Motor neuron (in vitro differentiated cells): Measurements from ENCODE around the gene TMPRSS5. TPM values are rescaled to one million over a fixed set of nuclear protein-coding genes. Genes with fewer than 3 reads are reported as not detected.

Experiments
- ATAC-seq, 8 experiments: fragments of 200-7000 bp; cut with Tn5 transposase; replicated peaks in 6 of 8; 2 replicates each; pipeline ENCODE4 v1.8.0; 2021; ENCODE audit warnings: mild to moderate bottlenecking in 8 of 8, moderate library complexity in 8 of 8
- H3K27ac ChIP-seq, 2 donors: fragments of 250-450 bp; sonication (Bioruptor Pico); 2 replicates each; pipeline ENCODE4 v1.9.0; 2021; ENCODE audit warnings: antibody characterized with exemption in 2 of 2, mild to moderate bottlenecking in 2 of 2, moderate library complexity in 1 of 2
- H3K4me1 ChIP-seq, 2 donors: fragments of 250-450 bp; sonication (Bioruptor Pico); replicated peaks in 1 of 2; 2 replicates each; pipeline ENCODE4 v1.6.1; 2021; ENCODE audit warnings: antibody characterized with exemption in 2 of 2, mild to moderate bottlenecking in 2 of 2, moderate library complexity in 1 of 2
- H3K4me3 ChIP-seq, 5 donors: fragments of 250-450 bp; sonication (Bioruptor Pico); 2 replicates each; pipeline ENCODE4 v1.9.0; 2021; ENCODE audit warnings: antibody characterized with exemption in 5 of 5, mild to moderate bottlenecking in 5 of 5, moderate library complexity in 4 of 5
- WGBS, 10 experiments: fragments of 450-650 bp; shearing (Covaris generic); methylation state at CpG; one replicate each; pipeline ENCODE4 v1.0.0; 2022; 5-methylcytosine and 5-hydroxymethylcytosine counted together
- in situ Hi-C, 9 experiments: fragments of 400-800 bp; cut with MboI; loops; one replicate each; pipeline ENCODE4 v1.15.0; 2021; ENCODE audit warnings: low sequenced_read_pairs in 9 of 9, low pct_unique_long_range_greater_than_20kb in 2 of 9; ENCODE audit not compliant: unreplicated experiment in 9 of 9
- total RNA-seq, 8 experiments: library from RNA; unstranded; fragments of 300-600 nt; gene quantifications; 2 replicates each; pipeline versions ENCODE4 v1.2.3 to v1.2.4, GENCODE V29; 2022

The TMPRSS5 gene
- total RNA-seq, 8 experiments from 2014 or later, result 0.36 to 6.2 (median 1.7) TPM

DNA sequence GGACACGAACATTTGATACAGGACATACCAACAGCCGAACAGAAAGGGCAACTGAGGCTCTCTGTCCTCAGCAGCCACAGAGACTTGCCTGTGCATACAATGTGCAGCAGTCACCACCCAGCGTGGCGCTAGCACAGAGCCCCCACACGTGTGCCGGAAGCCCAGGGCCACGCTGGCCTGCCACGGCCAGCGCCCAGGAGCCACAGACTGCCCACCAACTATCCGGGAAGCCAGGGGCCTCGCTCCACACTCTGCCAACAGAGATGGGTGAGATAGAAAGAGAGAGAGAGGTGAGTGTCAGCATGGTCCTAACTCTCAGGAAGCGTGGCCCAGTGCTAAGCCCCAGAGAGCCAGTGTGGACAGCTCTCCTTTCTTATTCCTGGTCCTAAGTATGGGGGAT lies 11.7 kb downstream of the TMPRSS5 start:
- ATAC-seq, result no peak
- WGBS, 10 experiments, result 83 to 100% (median 100%) methylated on average over 1 to 4 of the region's 12 CpGs; no CpG with 5 or more reads in 6 of the 10 experiments
- H3K4me1 ChIP-seq, result no peaks in the 10 kb centered on the region
- in situ Hi-C loops, result no loop called here
- no peak overlapping the region for H3K27ac ChIP-seq
- no peak overlapping the region for H3K4me3 ChIP-seq

DNA sequence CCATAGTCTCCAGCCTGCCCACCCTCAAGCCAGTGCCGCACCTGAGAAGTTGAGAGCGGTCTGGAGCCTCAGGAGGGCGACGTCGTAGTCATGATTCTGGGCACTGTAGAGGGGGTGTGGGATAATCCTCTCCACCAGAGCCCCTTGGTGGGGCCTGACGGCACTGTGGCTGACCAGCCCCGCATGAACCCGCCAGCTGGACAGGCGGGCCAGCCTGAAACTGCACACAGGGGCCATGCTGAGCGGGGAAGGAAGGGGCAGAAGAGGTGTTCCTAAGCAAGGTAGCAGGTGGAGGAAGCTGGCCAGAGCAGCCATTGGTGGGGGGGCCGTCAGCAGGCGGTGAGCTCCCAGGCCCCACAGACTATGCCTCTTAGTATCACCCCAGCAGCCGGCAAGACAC lies 13.1 kb downstream of the TMPRSS5 start:
- in situ Hi-C loops, result no loop called here
- Histone ChIP-seq H3K4me3 (no peak overlapping the region), H3K27ac (no peak overlapping the region), H3K4me1 (no peaks in the 10 kb centered on the region)
- WGBS, 10 experiments, result 80 to 100% (median 89%) methylated on average over 1 to 4 of the region's 13 CpGs; no CpG with 5 or more reads in 5 of the 10 experiments
- ATAC-seq, result no peak

DNA sequence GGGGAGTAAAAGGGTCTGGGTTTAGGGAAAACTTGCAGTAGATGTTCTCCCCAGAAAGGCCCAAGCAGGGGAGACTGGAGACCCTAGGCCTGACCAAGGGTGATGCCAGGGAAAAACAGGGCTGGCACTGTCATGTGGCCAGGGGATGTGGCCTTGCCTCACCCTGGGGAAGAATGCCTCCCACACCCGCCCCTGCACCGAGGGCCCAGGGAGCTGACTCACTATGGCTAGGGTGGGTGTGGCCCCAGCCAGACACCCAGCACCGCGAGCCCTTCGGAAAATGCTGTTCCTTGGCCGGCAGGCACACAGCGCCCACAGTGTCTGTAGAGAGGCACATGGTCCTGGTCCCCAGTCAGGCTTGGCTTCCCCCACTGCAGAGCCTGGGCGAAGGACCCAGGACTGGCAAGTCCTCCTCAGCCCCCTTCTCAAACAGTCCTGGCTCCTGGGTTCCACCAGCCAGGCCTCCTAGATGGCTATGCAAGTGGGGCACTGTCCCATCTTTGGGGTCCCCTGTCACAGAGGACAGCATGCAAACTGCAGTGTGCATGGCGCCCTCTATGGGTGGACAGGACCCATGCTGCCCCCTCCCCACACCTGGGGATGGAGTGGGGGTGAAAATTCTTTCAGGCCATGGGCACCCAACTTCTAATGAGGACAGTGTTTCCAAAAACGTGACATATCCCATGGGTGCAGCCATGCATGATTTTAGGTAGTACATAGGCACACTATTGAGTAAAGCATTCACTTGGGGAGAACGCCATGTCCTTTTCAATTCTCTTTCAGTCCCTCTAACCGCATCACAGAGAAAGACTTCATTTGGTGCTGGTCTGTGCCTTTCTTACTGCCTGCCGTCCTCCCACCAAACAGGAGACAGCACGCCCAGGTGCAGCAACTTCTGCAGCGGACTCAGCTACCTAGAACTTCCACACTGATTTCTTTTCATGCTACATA lies 15.2 kb downstream of the TMPRSS5 start:
- no peak overlapping the region for H3K27ac ChIP-seq
- peak; percentile 29 to 99 (median 52) for ATAC-seq
- H3K4me3 ChIP-seq, result no peak overlapping the region
- no peaks in the 10 kb centered on the region for H3K4me1 ChIP-seq
- WGBS, 10 experiments, result 20 to 94% (median 83%) methylated on average over 1 to 10 of the region's 15 CpGs; no CpG with 5 or more reads in 2 of the 10 experiments
- in situ Hi-C loops, result no loop called here

GRCh38 chr11:113689768-113690618 lies 16.1 kb downstream of the TMPRSS5 start:
- in situ Hi-C loops, result no loop called here
- peak in 2 of 8 experiments; percentile 13 to 17 for ATAC-seq
- H3K27ac ChIP-seq, result no peak overlapping the region
- no peaks in the 10 kb centered on the region for H3K4me1 ChIP-seq
- H3K4me3 ChIP-seq, result no peak overlapping the region
- WGBS, 10 experiments, result 80 to 87% (median 86%) methylated on average over 1 to 4 of the region's 19 CpGs; no CpG with 5 or more reads in 7 of the 10 experiments

DNA sequence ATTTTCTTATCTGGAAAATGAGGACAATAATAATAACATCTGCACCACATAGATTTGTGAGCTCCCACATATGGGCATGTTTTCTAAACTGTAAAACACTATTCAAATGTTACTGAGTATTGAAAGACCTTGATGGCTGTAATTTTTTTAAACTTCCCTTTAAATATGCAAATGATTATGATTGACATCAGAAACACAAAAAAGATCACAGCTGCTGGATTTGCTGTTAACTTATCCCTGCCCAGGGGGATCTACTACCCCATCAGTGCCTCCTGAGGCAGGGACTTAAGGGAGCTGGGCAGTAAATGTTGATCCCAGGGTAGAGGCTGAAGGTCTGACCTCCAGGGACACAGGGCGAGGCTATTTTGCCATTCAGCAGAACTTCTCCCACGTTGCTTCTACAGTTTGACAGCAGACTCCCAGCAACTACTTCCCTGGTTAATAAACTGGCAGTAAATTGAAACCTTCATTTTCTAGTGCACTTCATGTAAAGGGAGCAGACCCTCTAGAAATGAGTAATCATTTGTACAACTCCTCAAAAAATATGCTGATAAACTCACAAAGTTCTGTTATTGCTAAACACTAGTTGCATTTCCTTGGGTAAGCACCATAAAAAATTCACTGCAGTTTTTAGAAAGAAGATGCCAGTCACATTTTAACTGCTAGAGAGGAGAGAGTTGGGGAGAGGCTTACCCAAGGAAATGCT lies 20.3 kb downstream of the TMPRSS5 start:
- no peak overlapping the region for H3K4me3 ChIP-seq
- in situ Hi-C loops, result no loop called here
- peaks cover 14 to 15% of the 10 kb centered on the region in 2 donors for H3K4me1 ChIP-seq
- H3K27ac ChIP-seq, result no peak overlapping the region
- WGBS, 10 experiments, result 0 to 67% (median 53%) methylated on average over 1 to 2 of the region's 2 CpGs; no CpG with 5 or more reads in 6 of the 10 experiments
- no peak for ATAC-seq

GRCh38 chr11:113684496-113684895 lies 21.6 kb downstream of the TMPRSS5 start:
- ATAC-seq, result peak in 1 of 8 experiments; percentile 30
- H3K4me1 ChIP-seq, result peaks cover 14 to 15% of the 10 kb centered on the region in 2 donors
- no peak overlapping the region for H3K4me3 ChIP-seq
- no peak overlapping the region for H3K27ac ChIP-seq
- in situ Hi-C loops, result no loop called here
- 0 to 40% (median 10%) methylated on average over 1 to 3 of the region's 5 CpGs; no CpG with 5 or more reads in 2 of the 10 experiments for WGBS, 10 experiments

- no peak overlapping the region for H3K27ac ChIP-seq
- ATAC-seq, result no peak
- peaks cover 14 to 15% of the 10 kb centered on the region in 2 donors for H3K4me1 ChIP-seq
- in situ Hi-C loops, result no loop called here
- no peak overlapping the region for H3K4me3 ChIP-seq
- WGBS, 10 experiments, result 17 to 100% (median 86%) methylated on average over 1 to 2 of the region's 6 CpGs; no CpG with 5 or more reads in 3 of the 10 experiments
Observed at GRCh38 chr11:113683481-113684046, 22.5 kb downstream of the TMPRSS5 start.

GRCh38 chr11:113681711-113682413 lies 24.2 kb downstream of the TMPRSS5 start:
- Histone ChIP-seq H3K27ac (no peak overlapping the region), H3K4me1 (peaks cover 14 to 15% of the 10 kb centered on the region in 2 donors), H3K4me3 (no peak overlapping the region)
- 55 to 100% (median 88%) methylated on average over 1 to 10 of the region's 10 CpGs; no CpG with 5 or more reads in 4 of the 10 experiments for WGBS, 10 experiments
- peak; percentile 55 to 94 (median 80) for ATAC-seq
- in situ Hi-C loops, result no loop called here

DNA sequence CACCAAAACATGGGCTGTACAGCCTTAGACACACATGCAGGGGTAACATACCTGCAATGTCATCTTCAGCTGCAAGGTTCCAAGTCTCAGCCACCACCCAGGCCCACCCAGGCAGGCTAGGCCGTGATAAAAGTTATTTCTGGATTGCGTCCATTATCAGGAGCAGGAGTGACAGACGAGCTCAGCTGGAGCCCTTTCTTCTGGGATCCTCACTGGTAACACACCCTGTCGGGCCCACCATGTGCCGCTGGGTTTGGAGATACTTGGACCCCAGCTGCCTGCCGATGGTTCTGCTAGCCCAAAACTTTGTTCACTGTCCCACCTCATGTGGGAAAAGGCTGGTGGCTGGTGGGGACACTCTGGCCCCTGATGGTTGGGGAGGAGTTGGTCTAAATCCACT lies 24.8 kb downstream of the TMPRSS5 start:
- peaks cover 14 to 15% of the 10 kb centered on the region in 2 donors for H3K4me1 ChIP-seq
- peak in 1 of 8 experiments; percentile 14 for ATAC-seq
- H3K27ac ChIP-seq, result no peak overlapping the region
- WGBS, 10 experiments, result 58 to 85% (median 72%) methylated on average over 1 to 5 of the region's 6 CpGs; no CpG with 5 or more reads in 3 of the 10 experiments
- no peak overlapping the region for H3K4me3 ChIP-seq
- in situ Hi-C loops, result no loop called here

DNA sequence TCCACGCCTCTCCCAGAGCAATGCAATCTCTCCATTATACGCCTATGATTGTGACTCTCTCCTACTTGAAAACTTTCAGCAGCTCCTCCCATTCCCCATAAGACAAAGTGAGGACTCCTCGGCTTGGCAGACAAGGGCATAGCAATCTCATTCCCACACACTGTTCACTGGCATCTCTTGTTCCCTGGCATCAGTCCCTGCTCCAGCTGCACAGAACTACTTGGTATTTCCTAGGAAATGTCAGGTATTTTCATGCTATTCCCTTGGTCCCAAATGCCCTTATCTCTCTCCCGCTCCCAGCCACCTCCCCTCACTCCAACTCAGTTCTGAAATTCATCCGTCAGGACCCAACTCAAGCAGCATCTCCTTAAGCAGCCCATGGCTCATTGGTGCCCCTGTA lies 28.4 kb downstream of the TMPRSS5 start:
- in situ Hi-C loops, result no loop called here
- Histone ChIP-seq H3K4me1 (peaks cover 13 to 22% of the 10 kb centered on the region in 2 donors), H3K4me3 (no peak overlapping the region), H3K27ac (no peak overlapping the region)
- ATAC-seq, result no peak
- 68 to 100% (median 93%) methylated on average over 1 to 5 of the region's 5 CpGs; no CpG with 5 or more reads in 1 of the 10 experiments for WGBS, 10 experiments

DNA sequence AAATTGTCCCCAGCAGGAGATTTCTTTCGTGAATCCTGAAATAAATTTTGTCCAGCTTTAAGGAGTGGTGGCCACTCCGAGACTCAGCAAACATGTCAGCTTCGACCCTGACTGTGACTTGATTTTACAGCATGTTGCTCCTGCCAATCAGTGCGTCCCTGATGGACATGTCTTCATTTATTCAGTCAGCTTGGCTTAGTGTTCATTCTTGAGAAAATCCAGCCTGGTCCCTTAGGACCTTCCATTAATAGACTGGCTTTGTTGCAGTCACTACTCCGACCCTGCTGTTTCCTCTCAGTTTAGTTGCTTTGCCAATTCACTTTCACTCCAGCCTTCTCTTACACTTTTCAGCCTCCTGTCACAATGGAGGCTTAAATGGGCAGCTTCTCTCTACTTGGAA lies 30.5 kb downstream of the TMPRSS5 start:
- peaks cover 4 to 10% of the 10 kb centered on the region in 2 donors for H3K4me1 ChIP-seq
- 19 to 95% (median 43%) methylated on average over 1 to 5 of the region's 5 CpGs; no CpG with 5 or more reads in 1 of the 10 experiments for WGBS, 10 experiments
- in situ Hi-C loops, result no loop called here
- no peak overlapping the region for H3K4me3 ChIP-seq
- no peak overlapping the region for H3K27ac ChIP-seq
- ATAC-seq, result no peak
